Hepatocyte (in vitro differentiated cells): ENCODE results near the gene GDF11. TPM values are rescaled to one million over a fixed set of nuclear protein-coding genes. Genes with fewer than 3 reads are reported as not detected.

Experiments used
- DNase-seq: peaks from one replicate; pipeline ENCODE4 v3.0.0-alpha.2; 2016; ENCODE audit warnings: low spot score
- H2AFZ ChIP-seq: fragments of 200-600 bp; sonication (generic); 2 replicates; pipeline ENCODE4 v1.6.0; 2016; ENCODE audit warnings: antibody characterized with exemption, mild to moderate bottlenecking
- H3K27ac ChIP-seq: fragments of 200-600 bp; sonication (generic); 2 replicates; pipeline ENCODE4 v1.5.1; 2016; ENCODE audit warnings: mild to moderate bottlenecking
- H3K27me3 ChIP-seq: fragments of 200-600 bp; sonication (generic); 2 replicates; pipeline ENCODE4 v1.6.1; 2016
- H3K36me3 ChIP-seq: fragments of 200-600 bp; sonication (generic); replicated peaks from 2 replicates; pipeline ENCODE4 v1.5.1; 2016; ENCODE audit warnings: low read depth; ENCODE audit not compliant: insufficient read depth
- H3K4me1 ChIP-seq: fragments of 200-600 bp; sonication (generic); 2 replicates; pipeline ENCODE4 v1.5.1; 2016; ENCODE audit warnings: mild to moderate bottlenecking, moderate library complexity; ENCODE audit not compliant: insufficient read depth
- H3K4me2 ChIP-seq: fragments of 200-600 bp; sonication (generic); 2 replicates; pipeline ENCODE4 v1.6.0; 2016
- H3K4me3 ChIP-seq: fragments of 200-600 bp; sonication (generic); 2 replicates; pipeline ENCODE4 v1.5.1; 2016; ENCODE audit warnings: mild to moderate bottlenecking
- H3K79me2 ChIP-seq: fragments of 200-600 bp; sonication (generic); 2 replicates; pipeline ENCODE4 v1.6.0; 2017; ENCODE audit warnings: mild to moderate bottlenecking
- H3K9me2 ChIP-seq: fragments of 200-600 bp; sonication (generic); replicated peaks from 2 replicates; pipeline ENCODE4 v1.6.0; 2017; ENCODE audit warnings: mild to moderate bottlenecking; ENCODE audit not compliant: insufficient read depth
- H3K9me3 ChIP-seq: fragments of 200-600 bp; sonication (generic); 2 replicates; pipeline ENCODE4 v1.5.1; 2016; ENCODE audit warnings: low read depth, mild to moderate bottlenecking
- H4K20me1 ChIP-seq: fragments of 200-600 bp; sonication (generic); 2 replicates; pipeline ENCODE4 v1.6.0; 2016; ENCODE audit warnings: mild to moderate bottlenecking; ENCODE audit not compliant: insufficient read depth, poor library complexity, severe bottlenecking
- CTCF ChIP-seq: fragments of 200-600 bp; sonication (generic); IDR thresholded peaks from 2 replicates; pipeline ENCODE4 v1.5.1; 2016; ENCODE audit warnings: antibody characterized with exemption, mild to moderate bottlenecking; ENCODE audit not compliant: poor library complexity
- EZH2 ChIP-seq: fragments of 200-600 bp; sonication (generic); IDR thresholded peaks from 2 replicates; pipeline ENCODE4 v1.6.1; 2016; ENCODE audit warnings: antibody characterized with exemption, mild to moderate bottlenecking, borderline replicate concordance
- EZH2phosphoT487 ChIP-seq: fragments of 200-600 bp; sonication (generic); IDR thresholded peaks from one replicate; pipeline ENCODE4 v1.6.1; 2018; ENCODE audit warnings: antibody characterized with exemption, mild to moderate bottlenecking, low read depth, moderate library complexity; ENCODE audit not compliant: unreplicated experiment, severe bottlenecking
- WGBS: methylation state at CpG from one replicate; pipeline ENCODE4 v1.1.6; 2016; ENCODE audit warnings: low lambda C conversion rate; ENCODE audit errors: missing lambda C conversion rate; 5-methylcytosine and 5-hydroxymethylcytosine counted together
- polyA plus RNA-seq: library from polyadenylated mRNA; unstranded; fragments of >200 nt; fragmentation: Nextera tagmentation; extraction: Ambion mirVana; gene quantifications from 2 replicates; pipeline ENCODE4 v1.2.1, GENCODE V29; 2016
- total RNA-seq: library from RNA; depleted of rRNA; stranded (reverse); fragments of >200 nt; gene quantifications from 2 replicates; pipeline ENCODE4 v1.2.3, GENCODE V29; 2014

The GDF11 gene
- total and polyA plus RNA-seq, 2 experiments from 2014 or later: 4.1 to 7.9 TPM

GRCh38 chr12:55721601-55722213 lies 21.2 kb upstream of the GDF11 start:
- Histone ChIP-seq H3K9me3 (no peaks in the 10 kb centered on the region), H3K4me1 (peaks cover 28% of the 10 kb centered on the region), H2AFZ (no peak overlapping the region), H3K27ac (peak overlapping the region; percentile 95), H3K4me3 (no peak overlapping the region), H3K27me3 (no peaks in the 10 kb centered on the region), H4K20me1 (peaks cover 10% of the 10 kb centered on the region), H3K9me2 (no peaks in the 10 kb centered on the region), H3K4me2 (peak overlapping the region; percentile 73), H3K36me3 (no peaks in the 10 kb centered on the region), H3K79me2 (peaks cover 42% of the 10 kb centered on the region)
- no peak for DNase-seq
- TF ChIP-seq EZH2 (no peak), CTCF (no peak), EZH2phosphoT487 (no peak)
- 79% methylated on average over 14 of the region's 14 CpGs for WGBS

- Histone ChIP-seq H3K4me3 (no peak overlapping the region), H3K79me2 (peaks cover 42% of the 10 kb centered on the region), H3K27ac (peak overlapping the region; percentile 50), H3K27me3 (no peaks in the 10 kb centered on the region), H3K4me1 (peaks cover 25% of the 10 kb centered on the region), H3K36me3 (no peaks in the 10 kb centered on the region), H3K9me2 (no peaks in the 10 kb centered on the region), H3K9me3 (no peaks in the 10 kb centered on the region), H3K4me2 (peak overlapping the region; percentile 15), H4K20me1 (peaks cover 23% of the 10 kb centered on the region), H2AFZ (no peak overlapping the region)
- DNase-seq: no peak
- WGBS: 96% methylated on average over 8 of the region's 8 CpGs
- TF ChIP-seq EZH2: no peak
- TF ChIP-seq CTCF: no peak
- TF ChIP-seq EZH2phosphoT487: no peak
These were observed 20.0 kb upstream of the GDF11 start for GRCh38 chr12:55722948-55723347.

- H4K20me1 ChIP-seq: peaks cover 26% of the 10 kb centered on the region
- TF ChIP-seq CTCF (no peak), EZH2phosphoT487 (no peak), EZH2 (no peak)
These were observed 19.3 kb upstream of the GDF11 start for GRCh38 chr12:55723516-55724225.

More at GRCh38 chr12:55723516-55724225, 19.3 kb upstream of the GDF11 start:
- H3K4me1 ChIP-seq: peaks cover 25% of the 10 kb centered on the region
- no peaks in the 10 kb centered on the region for H3K9me2 ChIP-seq
- no peaks in the 10 kb centered on the region for H3K9me3 ChIP-seq
- WGBS: 84% methylated on average over 10 of the region's 10 CpGs
- H3K27ac ChIP-seq: peak overlapping the region; percentile 50
- H3K4me3 ChIP-seq: no peak overlapping the region
- DNase-seq: no peak
- H3K4me2 ChIP-seq: peak overlapping the region; percentile 5
- H2AFZ ChIP-seq: no peak overlapping the region
- H3K36me3 ChIP-seq: no peaks in the 10 kb centered on the region
- no peaks in the 10 kb centered on the region for H3K27me3 ChIP-seq
- H3K79me2 ChIP-seq: peaks cover 42% of the 10 kb centered on the region
